Measurements from ENCODE around the gene UACA.

GRCh38 chr15:70707686-70708300 lies 55.6 kb downstream of the UACA start:
- TF ChIP-seq, protein P1, sequence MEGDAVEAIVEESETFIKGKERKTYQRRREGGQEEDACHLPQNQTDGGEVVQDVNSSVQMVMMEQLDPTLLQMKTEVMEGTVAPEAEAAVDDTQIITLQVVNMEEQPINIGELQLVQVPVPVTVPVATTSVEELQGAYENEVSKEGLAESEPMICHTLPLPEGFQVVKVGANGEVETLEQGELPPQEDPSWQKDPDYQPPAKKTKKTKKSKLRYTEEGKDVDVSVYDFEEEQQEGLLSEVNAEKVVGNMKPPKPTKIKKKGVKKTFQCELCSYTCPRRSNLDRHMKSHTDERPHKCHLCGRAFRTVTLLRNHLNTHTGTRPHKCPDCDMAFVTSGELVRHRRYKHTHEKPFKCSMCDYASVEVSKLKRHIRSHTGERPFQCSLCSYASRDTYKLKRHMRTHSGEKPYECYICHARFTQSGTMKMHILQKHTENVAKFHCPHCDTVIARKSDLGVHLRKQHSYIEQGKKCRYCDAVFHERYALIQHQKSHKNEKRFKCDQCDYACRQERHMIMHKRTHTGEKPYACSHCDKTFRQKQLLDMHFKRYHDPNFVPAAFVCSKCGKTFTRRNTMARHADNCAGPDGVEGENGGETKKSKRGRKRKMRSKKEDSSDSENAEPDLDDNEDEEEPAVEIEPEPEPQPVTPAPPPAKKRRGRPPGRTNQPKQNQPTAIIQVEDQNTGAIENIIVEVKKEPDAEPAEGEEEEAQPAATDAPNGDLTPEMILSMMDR (conservative IDR thresholded peaks at IDR 0.05): no peak
- no peak for TF ChIP-seq EZH2 (IDR thresholded peaks at IDR 0.05; ENCODE audit: low read depth)

Data from PC-9 (cell line).